SU-DHL-6 (cell line): Measurements from ENCODE around the gene WDR19.

Experiments used
- H2AFZ ChIP-seq: fragments of 200-600 bp; sonication (generic); 2 replicates; pipeline ENCODE4 v1.6.1; 2014; ENCODE audit warnings: low read depth, mild to moderate bottlenecking, moderate library complexity, mixed read lengths, antibody characterized with exemption, low read length; ENCODE audit not compliant: severe bottlenecking
- H3F3A ChIP-seq: fragments of 200-600 bp; shearing (Covaris generic); 2 replicates; pipeline ENCODE4 v1.6.0; 2016; ENCODE audit warnings: antibody characterized with exemption, mild to moderate bottlenecking; ENCODE audit not compliant: insufficient read depth
- H3K27ac ChIP-seq: fragments of 200-600 bp; sonication (generic); 2 replicates; pipeline ENCODE4 v1.5.1; 2016; ENCODE audit warnings: low read depth, mild to moderate bottlenecking, low read length, moderate library complexity, mixed read lengths
- H3K27me3 ChIP-seq: fragments of 200-600 bp; sonication (generic), shearing (Covaris generic); 2 replicates; pipeline ENCODE4 v1.6.0; 2014; ENCODE audit warnings: mild to moderate bottlenecking, low read length
- H3K36me3 ChIP-seq: fragments of 200-600 bp; sonication (generic); 2 replicates; pipeline ENCODE4 v1.6.1; 2014; ENCODE audit warnings: mild to moderate bottlenecking, low read length, mixed read lengths
- H3K4me2 ChIP-seq: fragments of 300-600, 200-600 bp; shearing (Covaris generic), sonication (generic); 2 replicates; pipeline ENCODE4 v1.6.0; 2014; ENCODE audit warnings: low read length, low read depth, mild to moderate bottlenecking; ENCODE audit not compliant: poor library complexity, severe bottlenecking
- H3K4me3 ChIP-seq: fragments of 200-600 bp; sonication (generic); 2 replicates; pipeline ENCODE4 v1.5.1; 2014; ENCODE audit warnings: antibody characterized with exemption, low read length, mild to moderate bottlenecking, mixed read lengths; ENCODE audit not compliant: insufficient read depth, poor library complexity, severe bottlenecking
- H3K79me2 ChIP-seq: fragments of 200-600 bp; sonication (generic); 2 replicates; pipeline ENCODE4 v1.6.1; 2014; ENCODE audit warnings: mild to moderate bottlenecking, low read length, moderate library complexity; ENCODE audit not compliant: insufficient read depth
- H3K9ac ChIP-seq: fragments of 200-600 bp; sonication (generic); 2 replicates; pipeline ENCODE4 v1.7.0; 2014; ENCODE audit warnings: mild to moderate bottlenecking, low read length
- H3K9me2 ChIP-seq: fragments of 200-600 bp; sonication (generic); replicated peaks from 2 replicates; pipeline ENCODE4 v1.6.1; 2014; ENCODE audit warnings: low read length; ENCODE audit not compliant: insufficient read depth
- H3K9me3 ChIP-seq: fragments of 200-600 bp; sonication (generic); 2 replicates; pipeline ENCODE4 v1.6.1; 2014; ENCODE audit warnings: low read length, mixed read lengths; ENCODE audit not compliant: insufficient read depth
- H4K20me1 ChIP-seq: fragments of 200-600 bp; sonication (generic); 2 replicates; pipeline ENCODE4 v1.6.1; 2014; ENCODE audit warnings: low read depth, mild to moderate bottlenecking, antibody characterized with exemption, low read length, moderate library complexity, mixed read lengths
- CTCF ChIP-seq: fragments of 200-600 bp; sonication (generic); IDR thresholded peaks from one replicate; pipeline ENCODE4 v1.5.1; 2017; ENCODE audit warnings: antibody characterized with exemption, mild to moderate bottlenecking, low read length, moderate library complexity; ENCODE audit not compliant: insufficient read depth, poor library complexity, severe bottlenecking
- EZH2phosphoT487 ChIP-seq: fragments of 200-600 bp; sonication (generic), shearing (Covaris generic); conservative IDR thresholded peaks from 2 replicates; pipeline ENCODE4 v1.6.1; 2018; ENCODE audit warnings: mild to moderate bottlenecking, antibody characterized with exemption, low read length, moderate library complexity, mixed read lengths

Gene WDR19

GRCh38 chr4:39295784-39296183 is 113.5 kb downstream of the WDR19 start:
- Histone ChIP-seq H3K4me2 (no peak overlapping the region), H3K9me3 (no peaks in the 10 kb centered on the region), H3F3A (no peaks in the 10 kb centered on the region), H3K27me3 (no peaks in the 10 kb centered on the region), H3K4me3 (no peak overlapping the region), H3K36me3 (peaks cover 40% of the 10 kb centered on the region; the same call in 1 of the 2 replicates), H4K20me1 (no peaks in the 10 kb centered on the region), H3K9ac (no peak overlapping the region), H3K79me2 (no peaks in the 10 kb centered on the region), H2AFZ (no peak overlapping the region), H3K9me2 (no peaks in the 10 kb centered on the region), H3K27ac (no peak overlapping the region)
- TF ChIP-seq EZH2phosphoT487 (no peak), CTCF (no peak)

- Histone ChIP-seq H4K20me1 (no peaks in the 10 kb centered on the region), H2AFZ (no peak overlapping the region), H3K27me3 (no peaks in the 10 kb centered on the region), H3K36me3 (peaks cover 44% of the 10 kb centered on the region), H3K9me3 (no peaks in the 10 kb centered on the region), H3K79me2 (no peaks in the 10 kb centered on the region), H3K9ac (no peak overlapping the region), H3K9me2 (no peaks in the 10 kb centered on the region), H3K27ac (no peak overlapping the region), H3F3A (no peaks in the 10 kb centered on the region), H3K4me3 (no peak overlapping the region), H3K4me2 (no peak overlapping the region)
- TF ChIP-seq CTCF (no peak), EZH2phosphoT487 (no peak)
These were observed 120.6 kb downstream of the WDR19 start for GRCh38 chr4:39302901-39303300.

- H2AFZ ChIP-seq: no peak overlapping the region
- H3K4me3 ChIP-seq: no peak overlapping the region
- H3K9me3 ChIP-seq: no peaks in the 10 kb centered on the region
- H4K20me1 ChIP-seq: no peaks in the 10 kb centered on the region
- no peaks in the 10 kb centered on the region for H3K27me3 ChIP-seq
- H3K9ac ChIP-seq: no peak overlapping the region
- H3K36me3 ChIP-seq: peaks cover 44% of the 10 kb centered on the region
- H3K79me2 ChIP-seq: no peaks in the 10 kb centered on the region
- no peak overlapping the region for H3K4me2 ChIP-seq
- no peak overlapping the region for H3K27ac ChIP-seq
- H3F3A ChIP-seq: no peaks in the 10 kb centered on the region
- H3K9me2 ChIP-seq: no peaks in the 10 kb centered on the region
- TF ChIP-seq EZH2phosphoT487: no peak
- TF ChIP-seq CTCF: no peak
These were observed 121.5 kb downstream of the WDR19 start for GRCh38 chr4:39303871-39304270.
